DMS53 treated with DMSO at 0.1 percent for 48 hours (cell line): Measurements from ENCODE around the gene FBXO7.

Source experiments
- DNase-seq: peaks from one replicate; lab custom pipeline; 2025; ENCODE audit not compliant: unreplicated experiment; lab: John Stamatoyannopoulos, UW

FBXO7 gene

GRCh38 chr22:32489377-32489776 is 14.8 kb downstream of the FBXO7 start:
- no peak for DNase-seq

GRCh38 chr22:32490279-32490678 is 15.7 kb downstream of the FBXO7 start:
- DNase-seq, result no peak

- DNase-seq, result no peak
Measured at GRCh38 chr22:32492111-32492510, 17.5 kb downstream of the FBXO7 start.

- DNase-seq, result no peak
Measured at GRCh38 chr22:32493551-32493950, 18.9 kb downstream of the FBXO7 start.

- DNase-seq, result no peak
Measured at GRCh38 chr22:32494971-32495370, 20.4 kb downstream of the FBXO7 start.

- no peak for DNase-seq
Measured at GRCh38 chr22:32499666-32500065, 25.1 kb downstream of the FBXO7 start.

- no peak for DNase-seq
Measured at GRCh38 chr22:32501836-32502752, 27.5 kb downstream of the FBXO7 start.

GRCh38 chr22:32509045-32509444 is 34.4 kb downstream of the FBXO7 start:
- DNase-seq, result no peak

- no peak for DNase-seq
Measured at GRCh38 chr22:32511274-32511673, 36.7 kb downstream of the FBXO7 start.

GRCh38 chr22:32511776-32512175 is 37.2 kb downstream of the FBXO7 start:
- DNase-seq, result no peak

GRCh38 chr22:32512267-32512982 is 37.8 kb downstream of the FBXO7 start:
- DNase-seq, result no peak

- no peak for DNase-seq
Measured at GRCh38 chr22:32515084-32515483, 40.5 kb downstream of the FBXO7 start.

GRCh38 chr22:32517488-32517887 is 42.9 kb downstream of the FBXO7 start:
- DNase-seq, result no peak

GRCh38 chr22:32517921-32518320 is 43.3 kb downstream of the FBXO7 start:
- no peak for DNase-seq

- no peak for DNase-seq
Measured at GRCh38 chr22:32518381-32518780, 43.8 kb downstream of the FBXO7 start.

- DNase-seq, result no peak
Measured at GRCh38 chr22:32518848-32519247, 44.2 kb downstream of the FBXO7 start.

GRCh38 chr22:32520612-32521011 is 46.0 kb downstream of the FBXO7 start:
- DNase-seq, result no peak

- DNase-seq, result no peak
Measured at GRCh38 chr22:32522237-32522636, 47.6 kb downstream of the FBXO7 start.

- DNase-seq, result no peak
Measured at GRCh38 chr22:32527756-32528155, 53.1 kb downstream of the FBXO7 start.

- no peak for DNase-seq
Measured at GRCh38 chr22:32528316-32528715, 53.7 kb downstream of the FBXO7 start.

- no peak for DNase-seq
Measured at GRCh38 chr22:32528984-32529982, 54.7 kb downstream of the FBXO7 start.
